ENCODE data around the gene GAS5. TPM values are rescaled to one million over a fixed set of nuclear protein-coding genes. Genes with fewer than 3 reads are reported as not detected.

Gene GAS5
- total RNA-seq, 1 experiment from 2014 or later: 798 TPM

GRCh38 chr1:173867141-173867752, 542 bp downstream of the GAS5 start:
- RAD21 ChIA-PET (ENCODE audit: low non-redundant PET in 1 of 2, low total read pairs in 2 of 2, uncharacterized antibody in 2 of 2, unreplicated experiment in 2 of 2): no interaction called here
- H3K9me3 ChIP-seq (ENCODE audit: control insufficient read depth in 1 of 2, insufficient read depth in 1 of 2, low read depth in 1 of 2, low read length in 2 of 2): no peaks in the 10 kb centered on the region
- POLR2A ChIA-PET: interaction anchor here (1.3 to 2.2 kb wide), 4 partner anchors 10 to 155 kb away, joined by 4 to 11 read pairs (median 6); partner anchors contain the start of gene RC3H1
- H3K27ac ChIP-seq (ENCODE audit: low read depth, low read length): peak overlapping the region; percentile 91
- H3K9ac ChIP-seq (ENCODE audit: low read length): peak overlapping the region; percentile 94
- intact Hi-C loops (cut with micrococcal nuclease): loop anchor here (10.0 kb wide), 1 partner anchor 348 kb away; no protein-coding TSS in a partner anchor
- no peaks in the 10 kb centered on the region for H3K9me2 ChIP-seq (ENCODE audit: insufficient read depth)
- CTCF ChIA-PET: no interaction called here
- H3K4me1 ChIP-seq (ENCODE audit: control insufficient read depth in 1 of 2, insufficient read depth in 2 of 2, low read length in 2 of 2): peaks cover 11 to 43% of the 10 kb centered on the region in 2 experiments; a peak in 3 of 4 replicates
- peaks cover 33 to 43% of the 10 kb centered on the region in 2 experiments for H3K36me3 ChIP-seq (ENCODE audit: control insufficient read depth in 1 of 2, insufficient read depth in 2 of 2, low read length in 2 of 2)
- H2AFZ ChIP-seq (ENCODE audit: low read depth, low read length, poor library complexity, severe bottlenecking): no peak overlapping the region
- peak overlapping the region; percentile 69 to 94 for H3K4me3 ChIP-seq (replicated peaks in 1 of 2; ENCODE audit: low read depth in 1 of 2, low read length in 2 of 2)
- no peaks in the 10 kb centered on the region for H3K27me3 ChIP-seq (ENCODE audit: insufficient read depth, low read length)
- peaks cover 38% of the 10 kb centered on the region for H3K79me2 ChIP-seq (ENCODE audit: insufficient read depth, low read length)
- DNase-seq (ENCODE audit: low read depth, low spot score) (no peak), ATAC-seq (no peak; the same call in 1 of the 2 replicates)
- H3K4me2 ChIP-seq (ENCODE audit: low read length): peak overlapping the region; percentile 85
- peaks cover 39% of the 10 kb centered on the region; the same call in 1 of the 2 replicates for H4K20me1 ChIP-seq (ENCODE audit: insufficient read depth)
- TSS peak; percentile 53 for BruUV-seq (replicated peaks)
- TF ChIP-seq MAX (IDR thresholded peaks at IDR 0.05): no peak
- no peak for TF ChIP-seq REST (IDR thresholded peaks at IDR 0.05; ENCODE audit: low read depth)
- TF ChIP-seq SRF (IDR thresholded peaks at IDR 0.05; ENCODE audit: low read depth): no peak
- TF ChIP-seq EGR1 (IDR thresholded peaks at IDR 0.05; ENCODE audit: low read depth): no peak
- TF ChIP-seq CTCF (IDR thresholded peaks at IDR 0.05 in 2 of 3, conservative IDR thresholded peaks at IDR 0.05 in 1 of 3; ENCODE audit: borderline replicate concordance in 1 of 3, insufficient read depth in 1 of 3, low read depth in 2 of 3, low read length in 2 of 3): no peak
- no peak for TF ChIP-seq TCF7L2 (IDR thresholded peaks at IDR 0.05; ENCODE audit: borderline replicate concordance, extremely low read depth, insufficient read depth, insufficient read length)

All from HCT116 (cell line).